ENCODE data around the gene IQGAP2.

The IQGAP2 gene

DNA sequence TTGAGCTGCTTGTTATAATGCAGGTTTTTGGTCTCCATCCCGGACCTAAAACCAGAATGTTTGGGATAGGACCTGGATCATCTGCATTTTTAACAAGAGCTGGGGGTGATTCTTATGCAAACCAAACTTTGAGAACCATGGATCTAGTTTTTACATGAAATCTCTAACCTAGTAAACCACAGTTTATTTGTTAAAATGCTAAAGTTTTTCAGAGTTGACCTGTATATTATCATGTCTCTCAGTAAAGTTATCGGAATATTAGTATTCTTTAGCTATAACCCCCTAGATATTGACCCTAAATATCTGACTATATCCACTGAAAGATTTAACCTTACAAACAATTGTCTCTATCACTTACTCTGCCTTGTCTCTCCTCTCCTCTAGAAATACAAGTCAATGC lies 341.5 kb downstream of the IQGAP2 start:
- DNase-seq (ENCODE audit: low read depth in 3 of 3), result no peak

DNA sequence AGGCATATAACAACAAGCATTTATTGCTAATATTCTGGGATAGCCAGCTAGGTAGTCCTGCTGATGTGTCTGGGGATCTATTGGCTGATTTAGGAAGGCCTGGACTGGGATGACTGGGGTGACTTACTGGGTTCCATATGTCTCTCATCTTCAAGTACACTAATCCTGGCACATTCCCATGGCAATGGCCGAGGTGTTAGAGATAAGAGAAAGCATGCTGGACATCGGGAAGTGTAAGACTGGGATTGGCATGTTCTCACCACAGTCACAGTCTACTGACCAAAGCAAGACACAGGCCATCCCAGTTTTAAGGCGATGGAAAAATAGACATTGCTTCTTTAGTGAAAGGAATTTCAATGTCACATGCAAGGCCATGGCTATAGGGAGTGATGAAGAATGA lies 342.6 kb downstream of the IQGAP2 start:
- no peak for DNase-seq (ENCODE audit: low read depth in 3 of 3)

DNA sequence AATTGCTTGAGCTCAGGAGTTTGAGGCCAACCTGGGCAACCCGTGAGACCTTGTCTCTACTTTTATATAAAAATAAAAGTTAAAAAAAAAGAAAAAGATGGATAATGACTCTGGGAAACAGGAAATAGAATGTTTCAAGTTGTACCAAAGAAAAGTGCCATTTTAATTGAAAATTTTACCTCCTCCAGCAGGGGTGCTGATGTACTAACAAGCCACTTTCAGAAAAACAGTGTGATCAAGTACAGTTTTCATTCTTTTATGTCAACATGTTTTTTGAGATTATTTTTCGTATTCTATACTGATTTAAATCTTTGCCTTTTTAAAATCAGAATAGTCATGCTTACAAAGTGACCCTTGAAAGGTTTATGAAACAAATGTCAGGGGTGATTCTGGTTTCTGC lies 343.6 kb downstream of the IQGAP2 start:
- no peak for DNase-seq (ENCODE audit: low read depth in 3 of 3)

DNA sequence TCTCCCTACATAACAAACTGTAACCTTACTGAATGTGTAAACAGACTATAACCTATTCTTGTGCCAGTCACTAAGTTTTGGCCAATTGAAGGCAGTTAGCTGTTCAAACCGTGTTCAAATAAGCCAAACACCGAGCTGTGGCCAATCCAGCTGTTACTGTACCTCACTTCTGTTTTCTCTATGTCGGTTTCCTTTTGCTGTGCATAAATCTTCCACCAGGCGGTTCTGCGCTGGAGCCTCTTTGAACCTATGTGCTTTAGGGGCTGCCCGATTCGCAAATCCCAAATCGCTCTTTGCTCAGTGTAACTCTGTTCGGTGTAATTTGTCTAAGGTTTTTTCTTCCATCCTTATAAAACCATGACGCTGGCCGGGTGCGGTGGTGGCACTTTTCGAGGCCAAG lies 344.6 kb downstream of the IQGAP2 start:
- no peak for DNase-seq (ENCODE audit: low read depth in 3 of 3)

DNA sequence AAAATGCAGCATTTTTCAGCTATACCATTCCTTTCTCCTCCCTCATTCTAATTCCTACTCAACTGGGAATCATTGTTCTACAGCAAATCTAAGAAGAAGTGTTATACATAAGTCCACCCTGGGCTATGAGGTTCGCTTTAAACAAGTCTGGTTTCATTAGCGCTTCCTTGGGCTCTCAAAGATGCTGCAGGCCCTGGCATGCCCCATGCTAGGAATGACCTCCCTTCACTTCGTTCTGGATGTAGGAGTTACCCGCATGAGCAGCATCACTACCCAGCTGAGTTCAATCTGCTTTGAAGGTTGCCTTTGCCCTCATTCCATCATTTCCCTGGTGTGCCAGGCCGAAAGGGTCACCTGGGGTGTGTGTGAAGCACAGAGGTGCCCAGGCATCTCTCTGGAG lies 348.2 kb downstream of the IQGAP2 start:
- no peak for DNase-seq (ENCODE audit: low read depth in 3 of 3)

DNA sequence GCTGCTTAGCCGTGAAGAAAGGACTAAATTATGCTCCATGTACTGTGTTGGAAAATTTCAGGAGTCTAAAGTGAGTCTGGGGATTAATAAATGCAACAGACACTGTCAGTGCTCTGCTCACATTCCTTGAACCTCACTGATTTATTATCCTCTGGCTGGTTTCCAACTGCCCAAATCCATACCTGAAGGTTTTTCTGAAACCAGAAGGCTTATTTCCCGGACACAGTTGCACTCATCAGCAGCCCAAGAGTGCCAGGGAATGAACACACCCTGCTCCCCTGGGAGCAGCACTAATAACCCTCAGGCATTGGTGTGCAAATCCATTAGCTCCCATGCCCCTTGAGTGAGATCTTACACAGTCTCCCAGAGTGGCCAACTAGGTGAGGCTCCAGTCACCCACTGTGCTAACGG lies 351.6 kb downstream of the IQGAP2 start:
- no peak for DNase-seq (ENCODE audit: low read depth in 3 of 3)

DNA sequence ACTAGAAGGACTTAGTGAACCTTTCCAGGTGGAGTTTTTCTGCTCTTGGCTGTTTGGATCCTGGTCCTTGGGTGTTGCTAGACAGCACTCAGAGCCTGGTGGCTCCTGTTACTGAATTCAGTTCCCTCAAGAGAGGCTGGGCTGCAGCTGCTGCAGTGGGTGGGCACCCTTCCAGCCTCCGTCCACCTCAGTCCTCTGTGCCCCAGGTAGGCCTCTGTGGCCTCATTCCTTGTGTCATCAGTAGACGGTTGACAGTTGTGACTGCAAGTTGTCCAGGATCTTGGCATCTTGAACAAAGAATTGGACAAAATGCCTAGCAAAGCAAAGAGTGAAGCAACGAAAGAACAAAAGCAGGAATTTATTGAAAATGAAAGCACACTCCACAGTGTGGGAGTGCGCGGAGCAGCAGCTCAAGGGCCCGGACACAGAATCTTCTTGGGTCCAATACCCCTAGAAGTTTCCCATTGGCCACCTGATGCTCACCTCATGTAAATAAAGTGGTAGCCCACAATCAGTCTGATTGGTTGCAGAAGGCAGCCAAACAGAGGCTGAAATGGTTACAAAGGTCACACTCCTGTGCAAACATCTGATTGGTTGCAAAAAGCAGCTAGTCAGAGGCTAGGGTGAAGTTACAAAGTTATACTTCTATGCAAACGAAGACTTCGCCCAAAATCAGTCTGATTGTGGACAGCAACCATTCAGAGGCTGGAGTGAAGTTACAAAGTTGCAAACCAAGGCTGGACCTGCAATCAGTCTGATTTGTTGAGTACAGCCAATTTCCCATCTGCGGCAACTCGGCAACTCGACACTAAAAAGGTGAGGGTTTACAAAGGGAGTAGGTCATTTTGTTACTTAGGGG lies 352.9 kb downstream of the IQGAP2 start:
- no peak for DNase-seq (ENCODE audit: low read depth in 3 of 3)

DNA sequence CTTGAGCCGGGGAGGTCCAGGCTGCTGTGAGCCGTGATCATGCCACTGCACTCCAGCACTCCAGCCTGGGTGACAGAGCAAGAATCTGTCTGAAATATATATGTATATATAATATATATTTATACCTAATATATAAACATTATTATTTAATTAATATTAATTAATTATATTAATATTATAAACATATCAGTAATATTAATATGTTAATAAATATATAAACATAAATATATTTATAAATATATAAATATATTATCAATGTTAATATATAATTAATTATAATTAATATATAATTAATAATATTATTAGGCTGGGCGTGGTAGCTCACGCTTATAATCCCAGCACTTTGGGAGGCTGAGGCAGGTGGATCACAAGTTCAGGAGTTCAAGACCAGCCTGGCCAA lies 354.0 kb downstream of the IQGAP2 start:
- DNase-seq (ENCODE audit: low read depth in 3 of 3), result no peak

All from stimulated activated CD4-positive, alpha-beta T cell treated with anti-CD3 and anti-CD28 coated beads, TNF-alpha, amount 100 ng/mL, for 24 hours (primary cell).